H1 (cell line): Measurements from ENCODE around the gene STAM. TPM values are rescaled to one million over a fixed set of nuclear protein-coding genes. Genes with fewer than 3 reads are reported as not detected.

Source experiments
- CTCF ChIA-PET: fragments of 300-600 bp; sonication (Branson Sonifier 250); formaldehyde crosslinking; loops from one replicate; lab custom pipeline; 2021; ENCODE audit not compliant: partially characterized antibody; lab: Charles Lee
- POLR2A ChIA-PET: fragments of 300-600 bp; sonication (Branson Sonifier 250); formaldehyde crosslinking; loops from one replicate; lab custom pipeline; 2021; ENCODE audit warnings: inconsistent platforms; ENCODE audit not compliant: partially characterized antibody; lab: Charles Lee
- DNase-seq, 2 experiments: peaks; one replicate each; pipeline versions ENCODE4 v3.0.0 to v3.0.0-alpha.2; 2010 to 2022; ENCODE audit warnings: low spot score in 2 of 2, low read depth in 1 of 2, mixed read lengths in 1 of 2
- FAIRE-seq: peaks from 2 replicates; lab custom pipeline; 2011; peaks lifted over from hg19 to GRCh38; lab: Jason Lieb, UNC
- H2AFZ ChIP-seq: 2 replicates; pipeline ENCODE4 v1.8.1; 2012; ENCODE audit warnings: low read length, inconsistent platforms
- H2AK5ac ChIP-seq: 2 replicates; pipeline ENCODE4 v1.6.1; 2013; ENCODE audit warnings: low read depth, low read length
- H2BK120ac ChIP-seq: replicated peaks from 2 replicates; pipeline ENCODE3; 2013; ENCODE audit warnings: low read depth, low read length, inconsistent platforms
- H2BK12ac ChIP-seq: 2 replicates; pipeline ENCODE4 v1.6.1; 2013; ENCODE audit warnings: low read depth, low read length
- H2BK15ac ChIP-seq: 2 replicates; pipeline ENCODE4 v1.6.1; 2013; ENCODE audit warnings: low read length
- H2BK20ac ChIP-seq: 2 replicates; pipeline ENCODE4 v1.6.1; 2013; ENCODE audit warnings: low read length
- H2BK5ac ChIP-seq: 2 replicates; pipeline ENCODE4 v1.6.1; 2013; ENCODE audit warnings: low read depth, low read length
- H3K14ac ChIP-seq: 2 replicates; pipeline ENCODE4 v1.6.1; 2013; ENCODE audit warnings: inconsistent platforms; ENCODE audit not compliant: insufficient read length
- H3K18ac ChIP-seq: 2 replicates; pipeline ENCODE4 v1.6.1; 2013; ENCODE audit warnings: low read length; ENCODE audit errors: extremely low read depth
- H3K23ac ChIP-seq: 2 replicates; pipeline ENCODE4 v1.6.1; 2013; ENCODE audit warnings: inconsistent platforms; ENCODE audit not compliant: insufficient read length
- H3K23me2 ChIP-seq: 2 replicates; pipeline ENCODE4 v1.6.1; 2013; ENCODE audit warnings: low read depth, low read length
- H3K27ac ChIP-seq: 2 replicates; pipeline ENCODE4 v1.6.1; 2011; ENCODE audit warnings: low read depth, low read length, inconsistent platforms
- H3K27me3 ChIP-seq, 4 experiments: replicated peaks in 1 of 4; 1 replicate in 1 of 4; 2 replicates in 3 of 4; pipeline versions ENCODE4 v1.6.1 to v1.8.1; 2011 to 2013; ENCODE audit warnings: low read length in 3 of 4, mild to moderate bottlenecking in 3 of 4, inconsistent platforms in 2 of 4, mixed read lengths in 2 of 4, moderate library complexity in 1 of 4; ENCODE audit not compliant: control insufficient read depth in 3 of 4, insufficient read depth in 3 of 4; ENCODE audit errors: extremely low read depth in 1 of 4
- H3K36me3 ChIP-seq, 4 experiments: 2 replicates each; pipeline versions ENCODE4 v1.6.1 to v1.8.1; 2011 to 2013; ENCODE audit warnings: mild to moderate bottlenecking in 4 of 4, low read length in 3 of 4, moderate library complexity in 2 of 4, control low read depth in 1 of 4, inconsistent platforms in 1 of 4; ENCODE audit not compliant: insufficient read depth in 4 of 4, control insufficient read depth in 2 of 4
- H3K4ac ChIP-seq: replicated peaks from 2 replicates; pipeline ENCODE3; 2013; ENCODE audit warnings: low read length, low read depth, mixed read lengths, inconsistent platforms; ENCODE audit not compliant: insufficient read length
- H3K4me1 ChIP-seq, 4 experiments: replicated peaks in 1 of 4; 1 replicate in 1 of 4; 2 replicates in 3 of 4; pipeline versions ENCODE4 v1.6.1 to v1.8.1; 2011 to 2013; ENCODE audit warnings: low read length in 3 of 4, inconsistent platforms in 2 of 4, mixed read lengths in 1 of 4; ENCODE audit not compliant: insufficient read depth in 4 of 4, control insufficient read depth in 3 of 4
- H3K4me2 ChIP-seq, 2 experiments: 2 replicates each; pipeline versions ENCODE4 v1.6.1 to v1.8.1; 2011 to 2013; ENCODE audit warnings: low read depth in 2 of 2, low read length in 2 of 2, control low read depth in 1 of 2, inconsistent platforms in 1 of 2, mild to moderate bottlenecking in 1 of 2; ENCODE audit not compliant: insufficient read depth in 1 of 2
- H3K4me3 ChIP-seq, 4 experiments: fragments of 200-600, 300-600 bp in 1 of 4; sonication (generic), shearing (Covaris generic), sonication (Bioruptor Twin) in 1 of 4; 2 replicates each; pipeline versions ENCODE4 v1.5.1 to v1.8.1; 2011 to 2016; ENCODE audit warnings: low read length in 4 of 4, low read depth in 3 of 4, control low read depth in 2 of 4, inconsistent platforms in 2 of 4, mild to moderate bottlenecking in 2 of 4, mixed read lengths in 1 of 4, moderate library complexity in 1 of 4; ENCODE audit not compliant: insufficient read depth in 2 of 4; ENCODE audit errors: extremely low read depth in 1 of 4
- H3K56ac ChIP-seq: replicated peaks from 2 replicates; pipeline ENCODE3; 2013; ENCODE audit warnings: low read depth, mild to moderate bottlenecking, mixed read lengths, low read length, inconsistent platforms; ENCODE audit not compliant: insufficient read length
- H3K79me1 ChIP-seq: 2 replicates; pipeline ENCODE4 v1.6.1; 2013; ENCODE audit warnings: low read depth, low read length, control low read depth
- H3K79me2 ChIP-seq, 2 experiments: 2 replicates each; pipeline versions ENCODE4 v1.6.1 to v1.8.1; 2012 to 2013; ENCODE audit warnings: low read length in 2 of 2, mild to moderate bottlenecking in 2 of 2, inconsistent platforms in 1 of 2; ENCODE audit not compliant: insufficient read depth in 2 of 2, control insufficient read depth in 1 of 2
- H3K9ac ChIP-seq, 4 experiments: replicated peaks in 1 of 4; 1 replicate in 1 of 4; 2 replicates in 3 of 4; pipeline versions ENCODE4 v1.6.1 to v1.8.1; 2011 to 2013; ENCODE audit warnings: low read depth in 3 of 4, low read length in 3 of 4, control low read depth in 2 of 4, mild to moderate bottlenecking in 2 of 4, moderate library complexity in 2 of 4, inconsistent platforms in 1 of 4; ENCODE audit errors: extremely low read depth in 1 of 4
- H3K9me3 ChIP-seq, 2 experiments: 2 replicates each; pipeline versions ENCODE4 v1.6.1 to v1.8.1; 2012 to 2013; ENCODE audit warnings: mild to moderate bottlenecking in 2 of 2, moderate library complexity in 2 of 2, control low read depth in 1 of 2, inconsistent platforms in 1 of 2, low read depth in 1 of 2, low read length in 1 of 2, mixed read lengths in 1 of 2; ENCODE audit not compliant: insufficient read depth in 2 of 2
- H4K20me1 ChIP-seq, 2 experiments: replicated peaks in 1 of 2; 2 replicates each; pipeline versions ENCODE3 to v1.8.1; 2011 to 2013; ENCODE audit warnings: inconsistent platforms in 2 of 2, low read length in 2 of 2, mild to moderate bottlenecking in 1 of 2; ENCODE audit not compliant: insufficient read depth in 2 of 2, control insufficient read depth in 1 of 2
- H4K5ac ChIP-seq: 2 replicates; pipeline ENCODE4 v1.6.1; 2013; ENCODE audit warnings: low read length, low read depth, mixed read lengths, inconsistent platforms; ENCODE audit not compliant: insufficient read length
- H4K8ac ChIP-seq: 2 replicates; pipeline ENCODE4 v1.8.0; 2013; ENCODE audit warnings: mild to moderate bottlenecking, moderate library complexity, low read length, inconsistent platforms; ENCODE audit not compliant: insufficient read depth; ENCODE audit errors: extremely low read depth
- H4K91ac ChIP-seq: replicated peaks from 2 replicates; pipeline ENCODE3; 2013; ENCODE audit warnings: low read length, mixed read lengths, inconsistent platforms; ENCODE audit not compliant: insufficient read length
- BACH1 ChIP-seq: IDR thresholded peaks from 2 replicates; pipeline ENCODE4 v1.6.1; 2012; ENCODE audit warnings: low read length, improper control_type of control experiment
- CBX5 ChIP-seq: fragments of 300-800, 300-1000 bp; sonication (generic); IDR thresholded peaks from 2 replicates; pipeline ENCODE4 v1.7.1; 2016; ENCODE audit warnings: antibody characterized with exemption, low read length, low read depth
- CTBP2 ChIP-seq: IDR thresholded peaks from 2 replicates; pipeline ENCODE4 v1.7.0; 2011; ENCODE audit warnings: borderline replicate concordance, mild to moderate bottlenecking, moderate library complexity, mixed read lengths, low read length; ENCODE audit not compliant: insufficient read depth, insufficient read length
- CTCF ChIP-seq, 3 experiments: IDR thresholded peaks; 1 replicate in 2 of 3; 2 replicates in 1 of 3; pipeline versions ENCODE4 v1.5.1 to v1.6.1; 2011; ENCODE audit warnings: low read length in 3 of 3, mild to moderate bottlenecking in 3 of 3, inconsistent platforms in 2 of 3, low read depth in 1 of 3, moderate library complexity in 1 of 3; ENCODE audit not compliant: insufficient read depth in 1 of 3; ENCODE audit errors: control extremely low read depth in 1 of 3
- JUND ChIP-seq: IDR thresholded peaks from 2 replicates; pipeline ENCODE4 v1.6.1; 2011; ENCODE audit warnings: mild to moderate bottlenecking, improper control_type of control experiment, low read length
- POU5F1 ChIP-seq: IDR thresholded peaks from 2 replicates; pipeline ENCODE4 v1.6.1; 2011; ENCODE audit warnings: low read depth, mild to moderate bottlenecking, low read length, moderate library complexity
- RAD21 ChIP-seq, 2 experiments: IDR thresholded peaks in 1 of 2; conservative IDR thresholded peaks in 1 of 2; 2 replicates each; pipeline ENCODE4 v1.6.1; 2011; ENCODE audit warnings: low read depth in 2 of 2, low read length in 2 of 2, improper control_type of control experiment in 1 of 2, inconsistent platforms in 1 of 2, mild to moderate bottlenecking in 1 of 2, moderate library complexity in 1 of 2
- TAF1 ChIP-seq: IDR thresholded peaks from 2 replicates; pipeline ENCODE4 v1.6.1; 2011; ENCODE audit warnings: mild to moderate bottlenecking, low read depth, low read length
- TAF7 ChIP-seq: optimal IDR thresholded peaks from 2 replicates; pipeline ENCODE3; 2011; ENCODE audit warnings: low read depth, mild to moderate bottlenecking, inconsistent platforms, low read length, moderate library complexity, borderline replicate concordance
- TCF12 ChIP-seq: IDR thresholded peaks from 2 replicates; pipeline ENCODE4 v1.6.1; 2011; ENCODE audit warnings: low read depth, mild to moderate bottlenecking, low read length
- WGBS, 2 experiments: shearing (Covaris generic) in 1 of 2; methylation state at CpG; one replicate each; pipeline versions ENCODE4 v1.1.6 to v1.1.7; 2013 to 2015; ENCODE audit warnings: low lambda C conversion rate in 2 of 2, mixed read lengths in 2 of 2, inconsistent platforms in 1 of 2, low coverage in 1 of 2, missing lambda C conversion rate in 1 of 2; ENCODE audit not compliant: insufficient replicate concordance in 2 of 2, insufficient coverage in 1 of 2, insufficient read length in 1 of 2; ENCODE audit errors: extremely low coverage in 1 of 2, missing lambda C conversion rate in 1 of 2; 5-methylcytosine and 5-hydroxymethylcytosine counted together
- polyA plus RNA-seq, 7 experiments: library from polyadenylated mRNA; depleted of rRNA in 3 of 7; stranded (reverse) in 5 of 7; unstranded in 2 of 7; fragments of >200 nt in 5 of 7; fragments of 200-250 nt in 2 of 7; gene quantifications; 1 replicate in 5 of 7; 2 replicates in 1 of 7; 4 replicates in 1 of 7; pipeline versions ENCODE4 v1.2.1 to v1.2.3, GENCODE V29; 2011 to 2013; ENCODE audit warnings: missing spikeins in 2 of 7, mixed read lengths in 2 of 7
- total RNA-seq: library from RNA; stranded (reverse); fragmentation: NEBNext Ultra II Directional; extraction: Animal tissue kit (Norgen Biotek cat#: 25700); gene quantifications from 2 replicates; pipeline ENCODE4 v1.2.1, GENCODE V29; 2021

Gene STAM
- total and polyA plus RNA-seq, 2 of the 8 experiments (the other 6 are each of a cell fraction or from before 2014, with no cell fraction given), result 22.0 to 27.8 TPM

GRCh38 chr10:17744341-17744861, 100.5 kb downstream of the STAM start:
- H4K20me1 ChIP-seq, result no peaks in the 10 kb centered on the region
- H2AK5ac ChIP-seq, result no peak overlapping the region
- H3K4ac ChIP-seq, result no peak overlapping the region
- no peak overlapping the region for H3K9ac ChIP-seq
- no peaks in the 10 kb centered on the region; a peak in 1 of 7 replicates for H3K27me3 ChIP-seq
- TF ChIP-seq TCF12 (no peak), CTBP2 (no peak), RAD21 (IDR thresholded peaks at IDR 0.05 in 1 of 2, conservative IDR thresholded peaks at IDR 0.05 in 1 of 2; ENCODE audit: low read depth in 2 of 2, low read length in 2 of 2) (no peak), CTCF (IDR thresholded peaks at IDR 0.05; ENCODE audit: control extremely low read depth in 1 of 3, insufficient read depth in 1 of 3, low read depth in 1 of 3, low read length in 3 of 3) (no peak), TAF7 (no peak), POU5F1 (no peak), TAF1 (no peak), BACH1 (no peak), CBX5 (no peak), JUND (no peak)
- H3K36me3 ChIP-seq, result no peaks in the 10 kb centered on the region
- H2BK12ac ChIP-seq, result no peak overlapping the region
- no peaks in the 10 kb centered on the region for H3K23me2 ChIP-seq
- H3K4me1 ChIP-seq, result no peaks in the 10 kb centered on the region
- no peak overlapping the region for H3K56ac ChIP-seq
- no peak overlapping the region for H3K18ac ChIP-seq
- no peak overlapping the region for H3K14ac ChIP-seq
- ChIA-PET CTCF (interaction anchor here (0.6 to 2.7 kb wide), 5 partner anchors 9 to 165 kb away, joined by 3 to 11 read pairs (median 3); no protein-coding TSS in a partner anchor), POLR2A (no interaction called here)
- no peak overlapping the region for H2BK120ac ChIP-seq
- no peak overlapping the region for H3K23ac ChIP-seq
- no peak overlapping the region for H3K27ac ChIP-seq
- FAIRE-seq (no peak), DNase-seq (no peak)
- H3K79me2 ChIP-seq, result no peaks in the 10 kb centered on the region
- no peak overlapping the region for H2AFZ ChIP-seq
- H4K91ac ChIP-seq, result no peak overlapping the region
- no peak overlapping the region for H3K4me2 ChIP-seq
- no peak overlapping the region for H3K4me3 ChIP-seq
- H2BK5ac ChIP-seq, result no peak overlapping the region
- H2BK20ac ChIP-seq, result no peak overlapping the region
- 95% methylated on average over 6 of the region's 6 CpGs; no CpG with 5 or more reads in 1 of the 2 experiments for WGBS, 2 experiments
- no peak overlapping the region for H4K8ac ChIP-seq
- H4K5ac ChIP-seq, result no peak overlapping the region
- H3K9me3 ChIP-seq, result no peaks in the 10 kb centered on the region
- H2BK15ac ChIP-seq, result no peak overlapping the region
- H3K79me1 ChIP-seq, result no peaks in the 10 kb centered on the region
